Inferior parietal cortex (tissue), 1 donor: ENCODE measurements around the gene IRX3.

Experiments
- DNase-seq: peaks from one replicate; pipeline ENCODE4 v3.0.0-alpha.2; 2016; ENCODE audit errors: extremely low spot score

IRX3 gene

GRCh38 chr16:54290833-54291655 is 4.5 kb upstream of the IRX3 start:
- no peak for DNase-seq

DNA sequence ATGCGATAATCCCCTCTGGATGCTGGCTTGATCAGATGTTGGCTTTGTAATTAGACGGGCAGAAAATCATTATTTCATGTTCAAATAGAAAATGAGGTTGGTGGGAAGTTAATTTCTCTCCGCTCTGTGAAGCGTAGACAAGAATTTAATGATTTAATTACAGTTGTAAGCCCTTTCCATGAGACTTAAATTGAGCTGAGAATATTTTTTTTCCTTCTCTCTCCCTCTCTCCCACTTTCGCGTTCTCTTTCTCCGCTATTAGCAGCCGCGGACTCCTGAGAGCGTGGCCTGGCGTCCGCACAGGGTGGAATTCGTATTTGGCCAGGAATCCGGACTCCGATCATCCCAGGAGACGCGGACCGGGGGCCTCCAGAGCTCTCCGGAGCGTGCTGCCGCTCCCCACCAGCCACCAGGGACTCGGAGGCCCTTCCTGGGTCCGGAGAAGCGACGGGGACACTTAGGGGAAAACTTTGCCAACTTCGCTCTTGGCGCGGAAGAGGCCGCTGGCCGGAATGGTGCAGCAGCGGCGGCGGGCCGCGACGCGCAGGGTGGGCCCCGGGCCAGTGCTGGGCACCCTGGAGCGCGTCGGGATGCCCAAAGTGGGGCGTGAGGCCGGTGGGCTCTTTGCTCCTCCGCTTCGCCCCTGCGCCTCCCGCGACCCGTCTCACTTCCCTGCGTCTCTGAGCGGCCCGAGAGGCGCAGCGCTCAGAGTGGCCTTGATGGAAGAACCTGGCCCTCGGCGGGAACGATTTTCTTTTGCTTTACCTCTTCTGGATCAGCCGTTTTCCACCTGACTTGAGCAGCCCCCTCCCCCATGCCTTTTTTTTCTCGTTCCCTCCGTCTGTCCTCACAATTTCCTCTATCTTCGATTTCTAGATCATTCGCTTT is 3.6 kb upstream of the IRX3 start:
- DNase-seq, result no peak

DNA sequence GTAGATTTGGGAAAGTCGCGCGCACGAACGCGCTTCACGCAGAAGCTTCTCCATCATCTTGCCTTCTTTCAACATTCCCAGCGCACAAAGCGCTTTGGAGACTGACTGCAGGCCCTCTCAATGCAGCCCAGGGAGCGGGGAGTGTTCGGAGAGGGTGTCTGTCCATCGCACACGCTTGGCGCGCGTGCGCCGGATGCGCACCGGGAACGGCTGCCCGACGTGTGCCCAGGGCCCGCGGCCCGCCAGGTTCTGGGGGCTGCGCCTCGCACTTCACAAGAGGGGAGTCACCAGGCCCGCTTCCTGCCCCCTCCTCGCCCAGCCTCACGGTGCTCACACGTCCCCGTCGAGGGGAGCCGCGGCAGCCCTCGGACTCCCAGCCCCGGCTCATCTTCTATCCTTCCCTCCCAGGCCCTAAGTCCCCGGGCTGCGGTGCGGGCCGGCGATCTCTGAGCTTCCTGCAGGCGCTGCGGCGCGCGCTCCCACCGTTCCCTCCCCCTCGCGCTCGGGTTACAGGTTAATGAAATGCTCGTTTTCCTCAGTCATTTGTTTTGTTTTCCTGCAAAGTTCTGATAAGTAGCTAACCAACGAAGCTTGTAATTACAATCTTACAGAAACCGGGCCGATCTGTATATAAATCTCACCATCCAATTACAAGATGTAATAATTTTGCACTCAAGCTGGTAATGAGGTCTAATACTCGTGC is 2.8 kb upstream of the IRX3 start:
- no peak for DNase-seq

DNA sequence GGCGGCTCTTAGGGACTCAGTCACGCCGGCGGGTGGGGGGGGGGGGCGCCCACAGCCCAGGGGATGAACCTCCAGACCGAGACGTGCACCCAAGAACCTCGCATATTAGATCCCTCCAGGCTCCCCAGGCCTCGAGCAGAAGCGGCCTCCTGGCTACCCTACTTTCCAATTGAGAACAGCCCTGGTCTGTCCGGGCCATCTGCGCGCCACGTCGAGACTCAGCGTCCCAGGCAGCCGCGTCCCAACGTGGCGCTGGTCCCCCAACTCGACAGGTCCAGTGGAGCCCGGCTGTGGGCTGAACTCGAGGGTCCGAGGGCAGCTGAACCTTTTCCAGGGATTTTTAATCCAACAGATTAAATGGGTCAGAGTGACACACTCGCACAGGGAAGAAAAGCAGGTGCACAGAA is 2.3 kb upstream of the IRX3 start:
- no peak for DNase-seq

GRCh38 chr16:54288030-54288834 is 1.6 kb upstream of the IRX3 start:
- no peak for DNase-seq

DNA sequence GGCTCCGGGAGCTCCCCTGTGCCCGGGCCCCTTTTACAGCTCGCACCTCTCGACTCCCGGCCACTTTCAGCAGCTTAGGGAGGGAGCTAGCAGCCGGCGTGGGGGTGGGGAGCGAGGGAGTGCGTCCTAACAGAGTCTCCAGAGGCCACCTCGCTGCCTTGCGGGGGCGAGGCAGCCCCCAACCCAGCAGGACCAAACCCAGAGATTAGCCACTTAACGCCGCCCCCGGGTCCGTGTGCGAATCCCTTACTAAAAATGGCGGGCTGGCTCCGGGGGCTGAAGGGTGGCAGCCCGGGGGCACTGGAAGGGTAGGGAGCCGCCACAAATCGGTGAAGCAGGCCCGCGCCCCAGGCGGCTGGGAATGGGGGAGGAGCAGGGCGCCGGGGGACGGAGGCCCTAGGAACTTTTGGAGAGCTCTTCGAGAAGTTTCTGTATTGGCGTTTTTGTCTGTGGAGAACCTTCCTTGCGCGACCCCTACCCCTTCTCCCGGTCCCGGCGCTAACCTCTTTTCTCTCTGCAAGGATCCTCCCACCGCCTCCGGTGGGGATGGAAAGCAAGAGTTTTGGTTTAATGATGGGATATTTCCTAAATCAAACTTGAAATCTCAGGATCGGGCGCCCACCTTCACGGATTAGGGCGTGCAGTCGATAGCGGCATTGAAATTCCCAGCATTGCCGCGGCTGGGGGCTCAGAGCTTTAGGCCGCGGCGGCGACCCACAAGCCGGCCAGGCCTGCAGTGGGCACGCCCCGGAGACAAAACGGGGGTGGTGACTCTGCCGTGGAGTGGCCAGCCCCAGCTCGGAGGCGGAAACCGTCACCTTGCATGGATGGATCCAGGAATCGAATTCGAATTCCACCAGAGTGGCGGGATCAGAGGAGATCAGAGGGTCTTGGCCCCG is 793 bp upstream of the IRX3 start:
- no peak for DNase-seq

GRCh38 chr16:54286090-54286365 is 559 bp downstream of the IRX3 start:
- no peak for DNase-seq

- DNase-seq, result no peak
Measured at GRCh38 chr16:54285414-54286089, 1.0 kb downstream of the IRX3 start.

GRCh38 chr16:54284931-54285413 is 1.6 kb downstream of the IRX3 start:
- DNase-seq, result no peak

GRCh38 chr16:54284319-54284930 is 2.2 kb downstream of the IRX3 start:
- no peak for DNase-seq

- DNase-seq, result no peak
Measured at GRCh38 chr16:54283725-54284318, 2.8 kb downstream of the IRX3 start.

DNA sequence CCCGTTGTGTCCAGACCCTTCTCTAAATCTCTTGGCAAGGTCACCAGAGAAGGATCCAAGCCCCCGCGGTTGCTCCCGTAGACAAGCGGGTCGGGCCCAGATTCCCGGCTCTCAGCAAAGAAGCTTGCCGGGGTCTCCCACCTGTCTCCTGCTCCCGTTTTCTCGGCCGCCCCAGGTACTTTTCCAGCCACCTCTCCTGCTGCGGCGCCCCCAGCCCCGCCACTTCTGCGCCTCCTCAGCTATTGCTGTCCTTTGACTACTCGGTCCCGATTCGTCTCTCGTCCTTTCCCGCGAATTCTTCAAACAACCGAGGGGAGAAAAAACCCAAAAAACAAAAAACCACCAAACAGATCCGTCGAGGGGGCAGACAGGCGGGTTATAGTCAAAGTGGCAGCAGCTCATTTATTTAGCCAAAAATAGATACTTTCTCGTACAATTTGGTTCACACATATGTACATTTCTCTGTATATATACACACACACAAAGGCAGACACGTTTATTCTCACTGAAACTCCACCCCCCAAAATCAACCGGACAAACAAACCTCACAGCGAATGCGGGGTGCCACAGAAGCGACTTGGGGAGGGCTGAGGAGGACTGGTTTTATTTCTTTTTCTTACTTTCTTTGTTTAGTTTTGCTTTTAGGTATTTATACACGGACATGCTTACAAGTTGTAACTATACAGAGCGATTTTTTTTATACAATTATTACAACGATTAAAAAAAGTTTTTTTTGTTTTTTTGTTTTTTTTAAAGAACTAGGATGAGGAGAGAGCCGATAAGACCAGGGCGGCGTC is 3.5 kb downstream of the IRX3 start:
- no peak for DNase-seq

GRCh38 chr16:54282202-54282927 is 4.2 kb downstream of the IRX3 start:
- peak; percentile 4 for DNase-seq

DNA sequence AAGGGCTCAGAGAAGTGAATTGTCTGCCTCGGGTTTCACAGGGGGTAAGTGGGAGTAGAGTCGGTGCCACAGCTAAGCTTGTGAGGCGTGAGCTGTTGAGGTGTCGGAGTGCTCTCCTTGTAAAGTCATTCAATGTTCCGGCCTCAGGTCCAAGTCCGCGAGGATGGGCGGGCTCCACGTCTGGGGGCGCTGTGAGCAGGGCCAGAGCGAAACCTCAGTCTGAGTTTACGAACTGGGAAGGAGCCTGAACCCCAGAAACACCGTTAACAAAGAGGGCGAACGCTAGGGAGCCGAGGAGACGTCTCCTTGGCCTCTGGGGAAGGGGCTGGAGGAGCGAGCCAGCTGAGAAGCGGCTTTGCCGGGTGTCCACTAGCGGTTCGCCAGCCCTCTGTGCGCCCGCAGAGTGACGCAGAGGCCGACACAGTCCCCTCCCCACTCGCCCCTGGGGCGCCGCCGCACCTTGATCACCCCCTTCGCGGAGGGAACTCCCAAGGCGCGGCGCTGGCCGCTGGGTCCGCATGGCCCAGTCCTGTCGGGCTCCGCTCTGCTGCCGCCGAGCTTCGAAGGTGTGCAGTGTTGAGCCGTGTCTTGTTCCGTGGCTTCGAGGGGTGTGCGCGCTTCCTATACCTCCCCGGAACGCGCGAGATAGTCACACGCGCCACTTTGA is 4.9 kb downstream of the IRX3 start:
- no peak for DNase-seq

DNA sequence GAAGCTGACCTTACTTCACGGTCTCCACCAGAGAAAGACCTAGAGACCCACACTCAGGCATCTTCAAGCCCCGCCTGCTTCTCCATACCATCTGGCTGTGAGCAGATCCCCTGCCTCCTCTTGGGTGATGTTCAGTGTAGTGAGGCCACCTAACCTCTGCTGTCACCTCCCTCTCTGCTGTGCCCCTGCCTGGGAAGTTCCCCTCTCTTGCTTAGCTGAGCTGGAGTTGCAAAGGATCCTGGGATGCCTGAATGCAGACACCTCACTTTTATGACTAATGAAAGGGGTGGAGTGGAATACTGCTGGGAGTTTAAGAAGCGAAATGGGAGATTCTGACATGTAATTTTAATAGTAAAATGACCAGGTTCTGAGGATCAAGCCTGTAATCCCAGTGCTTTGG is 5.8 kb downstream of the IRX3 start:
- DNase-seq, result no peak

- peak; percentile 14 for DNase-seq
Measured at GRCh38 chr16:54277845-54278703, 8.5 kb downstream of the IRX3 start.
